ENCODE results near the gene CCDC167.

Gene CCDC167

DNA sequence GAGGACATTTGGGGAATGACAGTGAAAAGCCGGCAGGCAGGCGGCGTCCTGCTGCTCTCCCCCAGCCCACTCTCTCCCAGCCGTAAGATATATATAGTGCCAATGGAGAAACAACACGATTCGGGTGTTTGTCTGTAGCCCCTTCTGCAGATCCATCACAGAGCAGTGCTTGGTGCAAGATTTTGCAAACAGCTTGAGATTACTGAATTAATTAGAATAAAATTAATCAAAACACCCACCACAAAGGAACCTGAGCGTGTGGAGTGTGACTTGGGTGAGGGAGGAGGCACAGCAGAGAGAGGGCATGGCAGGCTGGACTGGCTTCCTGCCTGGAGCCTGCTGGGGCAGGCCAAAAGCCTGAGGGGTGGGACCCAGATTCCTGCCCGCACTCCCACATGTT is 28.8 kb upstream of the CCDC167 start:
- no peak for DNase-seq

DNA sequence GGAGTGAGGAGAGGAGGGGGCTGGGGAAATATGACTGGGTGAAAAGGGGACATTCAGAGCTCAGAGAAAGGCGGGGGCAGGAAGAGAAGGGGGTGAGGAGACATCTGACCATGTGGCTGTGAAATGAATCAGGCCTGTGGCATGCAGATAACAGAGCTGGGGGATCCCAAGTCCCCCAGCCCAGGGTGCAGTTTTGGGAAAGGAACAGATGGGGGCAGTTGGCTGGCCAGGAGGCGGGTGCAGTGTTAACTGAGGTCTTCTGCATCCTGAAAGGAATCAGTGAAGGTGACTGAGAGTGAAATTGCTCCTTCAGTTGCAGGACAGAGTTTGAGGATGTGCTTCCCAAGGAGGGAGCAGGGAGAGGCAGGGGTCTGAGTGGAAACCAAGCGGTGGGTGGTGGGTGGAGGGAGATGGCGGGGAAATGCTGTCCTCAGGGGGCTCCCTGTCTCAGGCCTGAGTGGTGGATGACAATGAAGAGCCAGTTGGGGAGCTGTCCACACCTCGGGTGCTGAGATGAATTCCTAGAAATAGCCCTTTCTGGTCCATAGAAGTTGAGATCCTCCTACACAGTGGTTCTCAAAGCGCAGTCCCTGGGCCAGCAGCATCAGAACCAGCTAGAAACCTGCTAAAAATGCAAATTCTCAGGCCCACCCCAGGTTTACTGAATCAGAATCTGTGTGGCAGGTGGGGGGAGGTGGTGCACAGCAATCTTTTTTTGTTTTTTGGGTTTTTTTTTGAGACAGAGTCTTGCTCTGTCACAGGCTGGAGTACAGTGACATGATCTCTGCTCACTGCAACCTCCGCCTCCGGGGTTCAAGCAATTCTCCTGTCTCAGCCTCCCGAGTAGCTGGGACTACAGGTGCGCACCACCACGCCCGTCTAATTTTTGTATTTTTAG is 26.0 kb upstream of the CCDC167 start:
- no peak for DNase-seq

DNA sequence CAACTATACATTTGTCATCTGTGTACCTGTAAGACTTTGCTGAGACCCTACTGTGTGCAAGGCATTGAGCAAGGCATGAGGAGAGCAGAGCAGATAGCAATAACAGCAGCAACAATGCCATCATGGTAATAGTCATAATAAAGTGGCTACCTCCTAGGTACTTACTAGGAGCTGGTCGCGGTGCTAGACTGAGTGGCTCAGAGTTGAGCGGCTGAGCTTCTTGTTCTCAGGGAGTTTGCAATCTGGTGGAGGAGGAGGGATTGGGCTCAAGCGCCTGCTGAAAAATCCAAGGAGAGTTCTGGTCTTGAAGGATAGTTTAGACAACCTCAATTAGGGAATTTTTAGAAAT is 25.3 kb upstream of the CCDC167 start:
- no peak for DNase-seq

DNA sequence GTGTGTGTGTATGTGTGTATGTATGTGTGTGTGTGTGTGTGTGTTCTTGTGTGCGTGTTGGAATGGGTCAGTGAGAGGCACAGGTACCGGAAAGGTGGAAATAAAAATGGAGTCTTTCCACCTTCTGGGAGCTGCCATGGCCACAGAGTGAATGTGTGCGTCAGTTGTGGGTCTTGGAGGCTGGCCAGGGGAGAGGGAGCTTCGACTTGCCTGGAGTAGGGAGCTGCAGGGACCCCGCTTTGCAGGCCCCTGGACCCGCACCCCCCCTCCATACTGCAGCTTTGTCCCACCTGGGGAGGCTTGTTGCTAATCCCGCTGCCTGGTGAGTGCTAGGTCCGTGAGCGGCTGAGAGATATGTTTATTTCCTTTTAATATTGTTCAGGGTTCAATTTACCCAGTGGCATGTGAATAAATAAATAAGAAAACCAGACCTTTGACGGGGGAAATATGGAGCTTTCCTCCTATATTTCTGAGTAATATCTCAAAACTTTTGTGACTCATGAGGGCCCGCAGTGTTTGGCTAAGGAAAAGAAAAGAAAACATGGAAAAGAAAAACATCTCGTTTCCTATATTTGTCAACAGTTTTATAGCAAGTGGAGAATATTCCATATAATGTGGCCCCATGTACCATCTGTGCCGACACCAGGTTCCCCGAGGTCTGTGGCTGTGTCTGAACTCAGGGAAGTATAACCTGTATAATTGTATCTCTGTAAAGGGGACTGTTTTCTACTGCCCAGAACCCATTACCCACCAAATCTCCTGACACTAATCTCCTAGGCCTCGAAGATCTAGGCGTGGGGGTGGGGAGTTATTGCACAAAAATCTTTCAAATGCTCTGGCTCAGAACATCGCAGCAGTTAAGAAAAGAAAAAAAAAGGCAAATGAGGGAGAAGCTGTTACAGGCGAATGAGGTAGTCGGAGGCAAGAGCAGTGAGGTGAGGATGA is 24.6 kb upstream of the CCDC167 start:
- DNase-seq = no peak

DNA sequence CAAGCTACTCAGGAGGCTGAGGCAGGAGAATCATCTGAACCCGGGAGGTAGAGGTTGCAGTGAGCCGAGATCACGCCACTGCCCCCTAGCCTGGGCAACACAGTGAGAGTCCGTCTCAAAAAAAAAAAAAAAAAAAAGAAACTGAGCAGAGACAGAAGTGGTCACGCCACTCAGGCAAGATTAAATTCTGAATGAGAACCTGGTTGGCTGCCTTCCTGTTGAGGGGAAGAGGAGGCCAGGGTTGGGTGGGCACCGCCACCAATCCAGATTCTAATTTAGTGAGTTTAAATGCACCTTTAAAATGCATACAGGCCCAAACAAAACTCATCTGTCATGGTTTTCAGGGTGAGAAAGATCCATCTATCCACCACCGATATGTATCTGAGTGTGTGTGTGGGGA is 23.7 kb upstream of the CCDC167 start:
- no peak for DNase-seq

DNA sequence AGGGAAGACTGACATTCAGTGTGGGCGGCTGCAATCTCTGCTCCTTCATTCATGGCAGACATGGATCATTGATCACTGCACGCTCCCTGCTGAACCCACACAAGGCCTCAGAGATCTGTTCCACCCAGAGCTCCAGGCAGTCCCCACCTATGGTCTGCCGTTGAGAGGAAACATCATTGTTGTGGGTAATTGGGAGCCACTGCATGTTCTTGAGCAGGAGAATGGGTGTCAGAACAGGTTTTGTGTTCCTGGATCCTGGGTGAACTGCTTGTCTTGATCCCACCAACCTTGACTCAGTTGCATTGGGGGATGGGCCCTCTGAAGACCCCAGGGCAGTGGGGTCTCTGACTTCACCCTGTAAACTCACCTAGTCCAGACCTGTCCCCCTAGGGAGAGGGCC is 23.1 kb upstream of the CCDC167 start:
- DNase-seq = no peak

DNA sequence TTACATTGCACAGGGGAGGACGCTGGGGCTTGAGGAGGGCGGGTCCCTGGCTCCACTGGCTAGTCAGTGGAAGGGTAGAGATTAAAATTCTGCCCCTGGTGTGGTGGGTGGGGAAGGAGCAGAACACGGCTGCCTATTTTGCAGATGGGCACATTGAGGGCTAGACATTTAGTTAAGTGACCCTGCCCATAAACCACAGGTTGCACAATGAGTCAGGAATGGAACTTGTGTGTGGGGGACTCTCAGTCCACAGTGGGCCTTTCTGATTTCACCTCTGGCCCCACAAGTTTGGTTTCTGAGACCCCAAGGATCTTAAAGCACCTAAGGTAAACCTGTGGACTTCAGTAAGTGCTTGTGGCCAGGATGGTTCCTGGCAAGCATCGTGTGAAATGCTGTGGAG is 22.0 kb upstream of the CCDC167 start:
- no peak for DNase-seq

DNA sequence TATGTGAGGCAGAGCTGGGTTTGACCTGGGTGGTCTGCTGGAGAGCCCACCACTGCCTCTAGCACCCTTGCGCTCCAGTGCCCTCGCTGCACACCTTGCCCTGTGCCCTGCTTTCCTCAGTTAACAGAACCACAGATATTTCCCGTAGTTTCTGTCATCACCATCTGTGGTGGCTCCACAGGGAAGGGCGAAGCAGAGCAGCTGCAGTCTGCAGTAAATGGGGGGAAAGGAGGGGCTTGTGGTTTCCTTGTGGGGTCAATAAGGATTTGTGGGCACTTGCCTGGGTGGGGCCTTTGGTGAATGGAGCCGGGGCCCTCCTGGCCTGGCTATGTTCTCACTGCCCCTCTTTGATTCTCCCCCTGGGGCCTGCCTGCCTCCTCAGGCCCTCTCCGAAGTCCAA is 21.2 kb upstream of the CCDC167 start:
- DNase-seq = no peak

DNA sequence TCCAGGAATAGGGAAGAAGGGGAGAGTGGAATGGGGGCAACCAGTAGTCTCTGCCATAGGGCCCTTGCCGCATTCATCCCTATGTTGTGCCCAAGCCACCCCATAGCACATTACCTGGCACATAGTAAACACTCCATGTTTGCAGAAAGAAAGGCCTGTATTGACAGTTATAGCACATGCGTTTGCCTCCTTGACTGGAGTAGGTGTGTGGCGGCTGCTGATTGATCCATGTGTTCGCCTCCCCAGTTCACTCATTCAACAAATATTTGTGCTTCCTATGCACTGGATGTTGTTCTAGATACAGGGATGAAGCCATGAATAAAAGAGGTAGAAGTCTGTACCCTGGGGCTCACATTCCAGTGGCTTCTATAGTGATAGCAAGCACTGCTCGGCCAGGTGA is 19.8 kb upstream of the CCDC167 start:
- no peak for DNase-seq

DNA sequence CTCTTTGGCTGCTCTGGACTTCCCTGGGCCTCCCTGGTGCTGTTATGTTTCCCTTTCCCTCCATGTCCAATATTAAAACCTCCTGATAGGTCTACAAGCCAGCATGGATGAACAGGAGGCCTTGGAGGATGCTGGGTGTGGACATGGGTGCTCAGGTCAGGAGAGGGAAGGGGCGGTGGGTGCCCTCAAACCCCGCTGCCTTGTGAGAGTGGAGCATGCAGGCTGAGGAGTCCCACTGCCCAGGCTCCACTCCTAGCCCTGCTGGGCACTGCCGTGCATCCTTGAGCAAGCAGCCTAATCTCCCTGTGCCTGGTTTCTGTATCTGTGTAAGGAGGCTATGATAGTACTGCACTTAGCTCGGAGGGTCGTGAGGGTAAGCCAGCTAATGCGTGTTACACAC is 18.4 kb upstream of the CCDC167 start:
- DNase-seq = no peak

DNA sequence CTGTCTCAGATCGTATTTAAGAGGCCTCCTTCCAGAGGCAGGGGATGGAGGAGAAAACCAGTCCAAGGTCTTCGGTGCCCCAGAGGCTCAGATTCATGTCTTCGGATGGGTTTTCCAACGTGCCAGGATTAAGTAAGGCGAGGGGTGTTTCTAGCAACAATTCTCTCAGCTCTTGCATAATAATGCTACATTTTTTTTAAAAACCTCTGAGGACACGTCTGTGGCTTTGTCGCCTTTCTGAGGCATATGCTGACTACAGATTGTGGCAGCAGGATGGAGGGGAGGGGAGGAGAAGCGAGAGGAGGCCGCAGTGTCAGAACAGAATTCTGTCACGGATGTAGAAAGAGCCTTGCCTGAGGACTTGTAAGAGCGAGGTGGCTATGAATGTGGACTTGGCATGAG is 17.7 kb upstream of the CCDC167 start:
- DNase-seq = peak; percentile 86

DNA sequence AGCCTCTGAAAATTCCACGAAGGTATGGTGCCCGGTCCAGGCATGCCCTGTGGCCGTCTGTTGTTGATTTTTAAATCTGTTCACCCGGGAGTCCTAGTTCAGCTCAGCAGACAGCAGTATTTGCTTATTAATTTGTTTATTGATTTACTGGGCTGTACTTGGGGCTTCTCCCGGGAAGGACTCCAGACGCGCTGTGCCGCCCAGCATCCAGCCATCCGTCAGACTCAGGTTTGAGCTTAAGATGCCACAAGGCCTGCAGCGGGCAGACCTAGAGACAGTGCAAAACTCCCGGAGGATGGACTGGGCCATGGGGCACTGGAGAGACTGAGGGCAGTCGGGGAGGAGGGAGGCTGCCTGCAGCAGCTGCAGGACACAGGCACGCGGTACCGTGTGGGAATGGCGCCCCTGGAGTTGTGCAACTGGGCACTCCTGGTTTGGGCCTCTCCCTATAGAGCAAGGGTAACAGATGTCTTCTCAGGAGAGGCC is 17.3 kb upstream of the CCDC167 start:
- no peak for DNase-seq

DNA sequence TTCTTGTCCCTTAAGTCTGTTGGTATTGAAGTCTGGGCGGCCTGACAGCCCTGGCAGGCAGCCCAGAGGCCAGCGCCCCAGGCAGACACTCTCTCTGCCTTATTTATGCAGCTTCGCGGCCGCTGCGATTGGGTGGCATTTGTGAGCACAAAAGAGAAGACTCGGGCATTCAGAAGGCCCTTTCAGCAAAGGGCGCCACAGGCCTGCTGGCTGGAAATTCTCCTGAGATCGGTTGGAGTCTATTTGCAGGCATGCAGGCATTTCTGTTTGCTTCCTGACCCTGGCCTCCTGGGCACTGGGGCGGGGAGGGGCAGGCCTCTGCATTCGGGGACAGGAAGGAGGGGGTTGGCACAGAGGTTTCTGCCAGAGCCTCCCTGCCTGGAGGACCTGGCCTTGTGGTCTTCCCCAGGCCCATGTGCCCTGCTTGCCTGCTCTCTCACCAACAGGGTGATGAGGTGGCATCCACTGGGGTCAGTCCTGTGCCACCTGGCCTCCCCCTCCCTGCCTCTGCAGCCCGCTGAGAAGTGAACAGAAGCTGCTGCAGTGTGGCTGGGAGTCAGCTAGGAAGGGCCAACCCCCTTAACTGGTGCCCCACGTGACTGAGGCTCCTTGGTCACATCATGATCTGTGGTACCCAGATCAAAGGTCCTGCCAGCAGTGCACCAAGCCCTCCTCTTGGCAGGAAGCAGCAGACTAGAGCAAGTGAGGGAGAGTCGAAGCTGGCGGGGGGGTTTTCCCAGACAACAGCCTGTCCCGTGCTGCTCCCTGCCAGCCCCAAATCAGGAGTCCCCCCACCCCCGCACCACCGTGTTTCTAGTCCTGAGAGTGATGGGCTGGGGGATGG is 16.6 kb upstream of the CCDC167 start:
- peak; percentile 96 for DNase-seq

DNA sequence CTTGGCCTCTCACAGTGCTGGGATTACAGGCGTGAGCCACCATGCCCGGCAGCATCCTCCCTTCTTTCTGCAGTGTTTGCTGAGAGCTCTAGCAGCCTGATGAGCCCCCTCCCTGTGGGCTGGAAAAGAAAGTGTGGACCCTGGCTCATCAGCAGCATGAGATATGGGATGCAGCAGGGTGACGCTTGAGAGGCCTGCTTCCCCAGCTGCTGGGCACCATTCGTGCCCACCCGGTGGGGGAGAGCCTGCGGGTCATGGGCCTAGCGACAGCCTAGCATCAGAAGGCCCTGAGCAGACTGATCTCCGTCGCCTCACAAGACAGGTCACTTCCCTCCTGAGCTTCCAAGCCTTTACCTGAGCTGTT is 16.0 kb upstream of the CCDC167 start:
- no peak for DNase-seq

DNA sequence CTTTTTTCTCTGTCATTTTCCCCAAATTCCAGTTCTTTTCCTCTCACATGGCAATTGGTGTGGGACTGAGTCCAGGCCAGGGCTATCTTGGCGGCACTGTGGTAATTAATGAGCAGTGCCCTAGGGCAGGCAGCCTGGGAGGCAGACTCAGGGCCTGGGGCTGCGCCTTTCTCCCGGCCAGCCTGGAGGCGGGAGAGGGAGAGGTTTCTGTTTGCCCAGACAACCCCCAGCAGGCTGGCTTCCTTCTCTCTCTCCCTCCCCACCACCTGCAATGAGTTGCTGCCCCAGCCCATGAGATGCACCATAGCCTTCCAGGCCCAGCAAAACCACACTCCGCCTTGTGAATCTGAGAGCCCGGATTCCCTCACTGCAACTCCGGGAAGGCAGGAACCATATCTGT is 15.1 kb upstream of the CCDC167 start:
- peak; percentile 29 for DNase-seq

DNA sequence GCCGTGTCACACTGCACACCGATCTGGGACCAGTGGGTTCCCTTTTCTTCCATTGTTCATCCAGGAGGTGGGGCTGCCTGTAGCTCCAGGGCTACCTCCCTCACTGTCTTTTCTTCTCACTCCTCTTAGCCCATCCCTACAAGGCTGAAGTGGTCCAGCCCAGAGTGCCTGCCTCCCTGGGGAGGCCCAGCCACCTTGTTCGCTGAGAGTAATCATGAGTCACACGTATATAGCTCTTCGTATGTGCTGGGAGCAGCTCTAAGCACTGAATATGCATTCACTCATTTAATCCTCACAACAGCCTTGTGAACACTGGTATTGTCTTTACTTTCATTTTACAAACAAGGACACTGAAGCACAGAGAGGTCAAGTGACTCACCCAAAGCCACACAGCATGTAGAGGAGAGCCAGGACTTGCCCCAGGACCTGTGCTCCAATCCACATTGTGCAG is 14.7 kb upstream of the CCDC167 start:
- DNase-seq = peak; percentile 52

DNA sequence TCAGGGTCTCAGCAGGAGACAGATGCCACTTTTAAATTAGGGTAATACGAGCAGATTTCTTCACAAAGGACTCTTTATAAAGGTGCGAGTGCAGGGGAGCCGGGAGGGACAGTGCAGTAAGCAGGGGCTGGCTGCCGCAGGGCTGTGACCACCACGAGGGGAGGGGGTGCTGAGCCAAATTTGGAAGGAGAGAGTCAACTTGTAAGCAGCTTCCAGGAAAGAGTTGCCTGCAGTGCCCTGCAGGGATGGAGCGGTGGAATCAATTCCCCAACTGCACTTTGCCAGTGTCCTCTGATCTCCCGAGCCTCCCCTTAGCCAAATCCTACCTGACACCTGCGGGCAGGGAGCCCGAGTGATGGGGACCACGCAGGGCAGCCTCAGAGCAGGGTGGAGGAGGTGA is 13.9 kb upstream of the CCDC167 start:
- DNase-seq = no peak

DNA sequence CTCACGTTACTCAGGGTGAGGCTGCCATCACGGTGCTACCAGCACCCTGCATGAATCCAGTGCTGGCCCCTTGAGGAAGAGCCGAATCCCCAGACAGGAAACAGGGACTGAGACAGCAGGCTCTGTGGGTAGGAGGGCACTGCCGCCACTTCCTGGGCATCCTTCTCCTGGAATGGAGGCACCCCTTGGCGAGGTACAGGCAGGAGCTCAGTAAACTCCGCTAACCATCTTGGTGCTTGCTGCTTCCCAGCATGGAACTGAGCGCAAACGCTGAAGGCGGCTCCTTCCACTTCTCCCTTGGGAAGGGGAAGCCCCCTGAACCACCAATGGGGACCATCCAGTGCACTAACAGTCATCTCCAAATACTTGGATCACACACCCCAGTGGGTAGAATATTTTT is 13.5 kb upstream of the CCDC167 start:
- DNase-seq = no peak

DNA sequence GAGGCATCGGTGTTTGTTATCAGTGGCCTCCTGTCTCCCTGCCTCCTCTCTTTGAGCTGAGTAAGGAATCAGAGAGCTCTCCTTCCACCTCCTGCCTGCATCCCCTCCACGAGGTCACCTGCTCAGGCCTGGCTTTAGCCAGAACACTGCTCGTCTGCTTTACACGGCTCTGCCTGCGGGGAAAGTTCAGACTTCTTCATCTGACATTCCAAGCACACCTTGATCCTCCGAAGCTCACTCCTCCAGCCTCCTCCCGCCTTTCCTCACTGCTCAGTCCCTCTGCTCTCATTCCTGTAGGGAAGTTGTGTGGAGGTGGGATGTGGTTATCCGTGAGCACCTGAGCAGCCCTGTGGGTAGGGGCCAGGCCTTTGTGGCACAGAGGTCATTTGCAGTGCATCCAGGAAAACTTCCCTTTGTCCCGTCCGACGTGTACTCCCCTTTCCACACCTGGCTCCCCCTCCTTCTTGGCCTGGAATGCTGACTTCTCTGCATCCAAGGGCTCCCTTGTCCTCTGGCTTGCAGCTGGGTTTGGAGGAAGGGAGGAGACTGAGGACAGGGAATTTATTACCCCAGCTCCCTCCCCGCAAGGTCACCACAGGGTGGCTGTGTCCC is 12.8 kb upstream of the CCDC167 start:
- DNase-seq = no peak

DNA sequence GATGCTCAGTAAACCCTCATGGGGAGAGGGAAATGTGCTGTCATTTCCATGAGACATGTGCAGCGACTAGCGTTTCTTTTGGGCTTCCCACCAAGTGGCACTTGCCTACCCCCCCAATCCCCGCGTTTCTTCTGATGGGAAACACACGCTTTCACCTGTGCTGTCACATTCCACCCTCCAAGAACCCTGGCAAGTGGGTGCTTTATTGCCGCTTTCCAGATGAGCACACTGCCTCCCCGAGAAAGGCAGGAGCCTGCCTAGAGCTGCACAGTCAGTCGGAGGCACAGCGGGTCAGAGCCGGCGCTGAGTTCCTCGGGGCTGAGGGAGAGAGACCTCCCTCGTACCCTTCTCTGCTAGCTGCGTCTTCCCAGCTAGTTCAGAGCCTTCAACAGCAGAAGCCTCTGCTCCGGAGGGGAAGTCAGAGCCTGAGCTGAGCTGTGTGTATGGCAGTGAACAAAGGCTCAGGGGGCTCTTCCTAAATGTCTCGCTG is 12.3 kb upstream of the CCDC167 start:
- DNase-seq = no peak

DNA sequence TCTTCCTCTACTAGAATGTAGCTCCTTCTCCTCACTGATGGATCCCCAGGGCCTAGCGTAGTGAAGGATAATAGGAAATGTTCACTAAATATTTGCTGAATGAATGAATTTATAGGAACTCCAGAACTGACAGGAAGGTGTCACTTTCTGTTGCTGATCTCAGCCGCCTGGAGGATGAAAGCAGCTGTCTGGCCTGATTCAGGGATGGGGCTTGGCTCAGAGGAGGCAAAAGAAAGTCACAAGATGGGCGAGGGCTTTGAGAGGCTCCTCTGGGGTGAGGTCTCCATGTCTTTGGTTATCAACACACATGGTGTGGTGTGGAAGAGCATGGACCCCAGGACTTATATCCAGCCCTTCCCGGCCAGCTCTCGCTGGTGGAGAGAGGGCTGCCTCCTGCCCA is 11.5 kb upstream of the CCDC167 start:
- DNase-seq = no peak

DNA sequence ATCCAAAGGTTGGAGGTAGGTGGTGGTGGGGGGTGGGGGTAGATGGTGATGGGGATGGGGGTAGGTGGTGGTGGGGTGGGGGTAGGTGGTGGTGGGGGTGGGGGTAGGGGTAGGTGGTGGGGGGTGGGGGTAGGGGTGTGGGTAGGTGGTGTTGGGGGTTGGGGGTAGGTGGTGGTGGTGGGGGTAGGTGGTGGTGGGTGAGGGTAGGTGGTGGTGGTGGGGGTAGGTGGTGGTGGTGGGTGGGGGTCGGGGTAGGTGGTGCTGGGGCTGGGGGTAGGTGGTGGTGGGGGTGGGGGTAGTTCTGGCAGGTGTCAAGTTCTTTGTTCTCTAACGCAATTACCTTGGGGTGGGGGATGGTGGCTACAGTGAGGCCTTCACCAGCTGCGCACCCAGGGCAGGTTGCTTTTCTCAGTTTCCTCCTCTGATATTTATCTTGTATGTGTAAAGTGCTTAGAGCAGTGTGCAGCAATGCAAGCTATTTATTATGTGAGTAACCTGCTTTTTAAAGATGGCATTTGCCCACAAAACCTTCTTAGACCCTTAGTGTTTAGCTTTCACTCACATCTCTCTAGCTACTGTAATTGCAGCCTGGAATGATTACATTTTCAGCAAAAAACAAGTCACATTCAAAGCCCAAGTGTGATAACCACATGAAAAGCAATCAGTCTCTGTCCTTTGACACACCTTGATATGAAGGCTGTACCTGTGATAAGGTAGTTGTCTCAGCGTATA is 8.2 kb upstream of the CCDC167 start:
- DNase-seq = peak; percentile 68

All from CD4-positive, alpha-beta T cell treated with Interleukin-12 subunit alpha and Interleukin-12 subunit beta, for 1 hour (primary cell).